Measurements from ENCODE around the gene RMND5B.

The RMND5B gene

GRCh38 chr5:178137991-178138390 is 7.2 kb downstream of the RMND5B start:
- no peak for DNase-seq
- Histone ChIP-seq H3K4me1 (no peaks in the 10 kb centered on the region), H3K27me3 (no peaks in the 10 kb centered on the region), H3K4me3 (ENCODE audit: low read depth, low read length) (no peak overlapping the region), H3K36me3 (peaks cover 58% of the 10 kb centered on the region), H3K9me3 (no peaks in the 10 kb centered on the region)
- TF ChIP-seq CTCF (IDR thresholded peaks at IDR 0.05; ENCODE audit: low read depth, low read length), result no peak

- Histone ChIP-seq H3K36me3 (peaks cover 67% of the 10 kb centered on the region), H3K4me1 (no peaks in the 10 kb centered on the region), H3K27me3 (no peaks in the 10 kb centered on the region), H3K4me3 (ENCODE audit: low read depth, low read length) (no peak overlapping the region), H3K9me3 (no peaks in the 10 kb centered on the region)
- no peak for TF ChIP-seq CTCF (IDR thresholded peaks at IDR 0.05; ENCODE audit: low read depth, low read length)
- no peak for DNase-seq
Measured at GRCh38 chr5:178141550-178141949, 10.7 kb downstream of the RMND5B start.

- no peak for DNase-seq
- no peaks in the 10 kb centered on the region for H3K4me1 ChIP-seq
- no peak for TF ChIP-seq CTCF (IDR thresholded peaks at IDR 0.05; ENCODE audit: low read depth, low read length)
- H3K27me3 ChIP-seq, result no peaks in the 10 kb centered on the region
- H3K9me3 ChIP-seq, result no peaks in the 10 kb centered on the region
- H3K36me3 ChIP-seq, result peaks cover 75% of the 10 kb centered on the region
- H3K4me3 ChIP-seq (ENCODE audit: low read depth, low read length), result no peak overlapping the region
Measured at GRCh38 chr5:178142642-178143041, 11.8 kb downstream of the RMND5B start.

GRCh38 chr5:178143246-178143645 is 12.4 kb downstream of the RMND5B start:
- peaks cover 75% of the 10 kb centered on the region for H3K36me3 ChIP-seq
- no peaks in the 10 kb centered on the region for H3K27me3 ChIP-seq

GRCh38 chr5:178143901-178144300 is 13.1 kb downstream of the RMND5B start:
- no peak for TF ChIP-seq CTCF (IDR thresholded peaks at IDR 0.05; ENCODE audit: low read depth, low read length)
- Histone ChIP-seq H3K27me3 (no peaks in the 10 kb centered on the region), H3K4me3 (ENCODE audit: low read depth, low read length) (no peak overlapping the region), H3K36me3 (peaks cover 75% of the 10 kb centered on the region), H3K9me3 (no peaks in the 10 kb centered on the region), H3K4me1 (no peaks in the 10 kb centered on the region)
- DNase-seq, result no peak

More at GRCh38 chr5:178143246-178143645, 12.4 kb downstream of the RMND5B start:
- TF ChIP-seq CTCF (IDR thresholded peaks at IDR 0.05; ENCODE audit: low read depth, low read length), result no peak
- H3K4me1 ChIP-seq, result no peaks in the 10 kb centered on the region
- no peak overlapping the region for H3K4me3 ChIP-seq (ENCODE audit: low read depth, low read length)
- H3K9me3 ChIP-seq, result no peaks in the 10 kb centered on the region
- no peak for DNase-seq

GRCh38 chr5:178145965-178146820 is 15.4 kb downstream of the RMND5B start:
- peak; percentile 86 for TF ChIP-seq CTCF (IDR thresholded peaks at IDR 0.05; ENCODE audit: low read depth, low read length)
- Histone ChIP-seq H3K4me1 (no peaks in the 10 kb centered on the region), H3K9me3 (no peaks in the 10 kb centered on the region), H3K27me3 (no peaks in the 10 kb centered on the region), H3K4me3 (ENCODE audit: low read depth, low read length) (no peak overlapping the region), H3K36me3 (peaks cover 88% of the 10 kb centered on the region)
- peak; percentile 82 for DNase-seq

All from BE2C (cell line).